HG02973 (cell line): ENCODE measurements around the gene HOXA3.

Source experiments
- ATAC-seq: cut with Tn5 transposase; IDR thresholded peaks from one replicate; pipeline ENCODE4 v1.9.1; 2021; ENCODE audit warnings: moderate library complexity; ENCODE audit not compliant: unreplicated experiment

Gene HOXA3

DNA sequence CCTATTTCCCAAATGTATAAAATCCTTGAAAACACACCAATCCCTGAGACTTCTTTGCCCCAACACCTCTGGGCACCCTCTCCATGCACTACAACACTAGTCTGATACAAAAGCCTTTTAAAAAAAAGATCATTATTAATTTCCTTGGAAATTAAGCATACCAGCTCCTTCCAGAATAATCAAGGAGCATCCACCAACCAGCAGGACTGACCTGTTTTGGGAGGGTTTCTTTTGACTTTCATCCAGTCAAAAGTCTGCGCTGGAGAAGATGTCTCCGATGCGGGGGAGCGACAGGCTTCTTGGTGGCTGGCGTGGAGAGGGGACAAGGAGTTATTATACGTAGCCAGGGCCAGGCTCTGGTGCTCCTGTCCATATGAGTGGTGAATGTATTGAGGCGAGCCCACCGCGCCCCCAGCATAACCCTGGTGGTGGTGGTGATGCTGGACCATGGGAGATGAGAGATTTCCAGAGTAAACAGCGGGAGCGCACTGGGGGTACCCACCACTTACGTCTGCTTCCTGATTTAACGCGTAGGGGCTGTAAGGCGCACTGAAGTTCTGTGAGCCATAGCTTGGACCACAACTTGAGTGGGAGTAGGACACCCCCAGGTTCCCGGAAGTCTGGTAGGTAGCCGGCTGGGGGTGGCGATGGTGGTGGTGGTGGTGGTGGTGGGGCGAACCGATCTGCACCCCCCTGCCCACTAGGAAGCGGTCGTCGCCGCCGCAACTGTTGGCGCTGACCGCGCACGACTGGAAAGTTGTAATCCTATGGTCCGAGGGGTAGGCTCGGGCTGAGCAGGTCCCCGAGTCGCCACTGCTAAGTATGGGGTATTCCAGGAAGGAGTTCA, 57.1 kb downstream of the HOXA3 start:
- ATAC-seq = peak; percentile 9

DNA sequence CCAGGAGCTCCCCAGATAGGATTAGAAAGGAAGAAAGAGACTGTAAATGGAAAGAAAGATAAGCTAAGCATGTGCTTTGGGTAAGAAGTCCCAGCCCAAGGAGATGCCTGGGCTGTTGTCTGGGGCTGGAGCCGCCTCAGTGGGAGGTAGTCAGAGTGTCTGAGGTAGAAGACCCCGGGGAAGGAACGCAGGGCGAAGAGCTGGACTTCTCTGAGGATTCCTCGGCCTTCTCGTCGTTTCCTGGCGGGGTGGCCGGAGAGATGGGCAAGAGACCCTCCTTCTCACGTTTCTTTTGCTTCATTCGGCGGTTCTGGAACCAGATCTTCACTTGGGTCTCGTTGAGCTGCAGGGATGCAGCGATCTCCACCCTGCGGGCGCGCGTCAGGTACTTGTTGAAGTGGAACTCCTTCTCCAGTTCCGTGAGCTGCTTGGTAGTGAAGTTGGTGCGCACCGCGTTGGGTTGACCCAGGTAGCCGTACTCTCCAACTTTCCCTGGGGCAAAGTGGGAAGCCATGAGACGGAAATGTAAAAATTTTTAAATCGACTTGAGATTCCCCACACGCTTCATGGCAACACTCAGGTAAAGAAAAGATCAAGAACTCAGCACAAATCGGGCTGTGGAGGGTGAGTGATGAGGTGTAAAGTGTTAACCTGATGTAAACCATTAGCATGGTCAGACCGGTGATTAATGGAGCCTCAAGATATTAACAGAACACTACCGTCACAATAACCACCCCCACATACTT, 57.9 kb downstream of the HOXA3 start:
- ATAC-seq = no peak

DNA sequence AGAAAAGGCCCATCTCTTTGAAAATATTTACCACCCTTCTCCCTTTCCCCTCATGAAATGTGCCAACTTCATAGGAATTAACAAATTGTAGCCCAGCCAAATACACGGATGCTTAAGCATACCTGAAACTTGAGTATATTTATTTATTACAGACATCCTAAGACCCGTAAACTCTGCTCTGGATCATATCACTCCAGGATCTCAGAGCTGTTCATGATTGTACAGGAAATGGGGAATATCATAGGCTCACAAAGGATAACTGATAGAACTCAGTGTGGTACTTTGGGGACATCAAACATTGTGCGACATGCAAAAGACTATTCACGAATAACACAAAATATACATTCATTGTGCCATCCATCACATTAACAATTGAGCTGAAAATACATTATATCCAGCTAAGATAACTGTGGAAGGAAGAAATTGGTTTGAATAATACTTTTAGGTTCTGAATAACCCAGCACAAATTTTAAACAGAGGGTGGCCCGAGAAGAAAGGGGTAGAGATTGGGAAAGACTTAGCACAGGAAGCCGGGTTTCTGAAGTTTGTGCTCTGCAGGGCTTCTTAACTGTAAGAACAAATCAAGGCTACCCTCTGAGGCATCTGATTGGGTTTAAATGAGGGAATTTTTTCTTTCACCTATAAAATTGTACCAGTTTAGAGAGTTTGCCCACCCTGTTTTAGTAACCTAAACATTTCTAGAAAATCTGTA, 59.0 kb downstream of the HOXA3 start:
- no peak for ATAC-seq

DNA sequence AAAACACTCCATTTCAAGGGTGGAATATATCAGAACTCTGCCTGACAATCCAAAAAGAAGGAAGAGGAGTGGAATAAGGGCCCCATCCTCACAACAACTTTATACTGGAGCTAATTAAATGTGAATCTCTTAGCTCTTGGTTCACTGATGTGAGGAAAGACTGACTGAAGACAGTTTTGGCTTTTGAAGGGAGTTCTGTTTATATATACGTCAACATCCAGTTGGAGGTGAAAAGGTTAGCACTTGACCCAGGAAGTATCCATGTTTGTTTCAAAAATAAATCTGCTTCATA, 59.6 kb downstream of the HOXA3 start:
- ATAC-seq = no peak

DNA sequence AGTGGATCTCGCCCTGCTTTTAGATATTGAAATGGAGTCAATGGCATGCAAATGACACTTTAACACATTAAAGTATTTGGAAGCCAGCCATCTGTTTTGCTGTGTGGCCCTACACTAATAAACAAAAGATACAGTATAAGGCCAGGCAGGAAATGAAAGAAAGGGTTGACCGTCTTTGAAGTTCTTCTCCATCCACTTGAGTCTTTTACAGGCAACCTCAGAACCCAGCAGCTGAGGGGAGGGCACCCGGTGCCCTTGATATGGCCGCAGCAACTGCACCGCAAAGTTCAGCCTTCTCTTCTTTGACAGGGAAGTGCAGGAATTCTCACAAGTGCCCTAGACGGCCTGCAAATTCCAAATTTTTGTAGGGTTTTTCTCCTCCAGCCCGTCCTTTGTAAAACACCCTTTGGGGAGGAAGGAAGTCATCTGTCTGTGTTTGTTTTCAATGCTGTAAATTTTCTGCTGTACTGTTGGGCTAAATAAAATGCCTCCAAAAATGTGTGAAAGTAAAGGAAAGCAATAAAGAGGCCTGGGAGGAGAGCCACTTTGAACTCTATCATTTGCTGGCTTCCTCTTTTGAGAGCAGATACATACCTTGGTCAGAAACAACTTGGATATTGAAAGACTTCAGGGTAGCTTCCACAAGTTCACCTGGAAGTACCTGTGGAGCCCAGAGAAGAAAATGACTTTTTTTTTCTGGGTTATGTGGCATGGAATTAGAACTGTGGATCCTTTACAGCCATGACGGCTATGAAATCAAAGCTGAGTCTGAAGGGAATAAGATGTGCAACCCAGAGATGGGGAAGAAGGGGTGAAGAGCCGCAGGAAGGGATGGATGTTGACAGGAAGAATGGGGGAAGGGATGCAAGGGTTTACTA, 60.2 kb downstream of the HOXA3 start:
- ATAC-seq = no peak

DNA sequence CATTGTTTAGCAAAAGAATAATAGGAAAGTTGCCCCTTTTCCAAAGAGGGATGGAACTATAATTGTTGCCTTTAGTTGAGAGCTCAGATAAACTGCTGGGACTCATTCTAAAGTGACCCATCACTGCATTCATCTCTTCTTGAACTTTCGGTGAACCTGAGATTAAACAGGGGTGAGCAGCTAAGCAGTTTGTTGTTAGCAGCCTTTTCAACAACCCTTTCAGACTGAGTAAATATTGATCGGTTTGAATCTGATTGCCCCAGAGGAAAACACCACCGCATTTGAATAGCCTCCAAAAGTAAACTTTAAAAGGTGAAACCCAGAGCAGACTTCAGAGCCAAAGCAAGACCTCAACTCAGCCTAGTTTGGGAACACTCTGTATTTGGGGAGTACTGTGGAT, 61.3 kb downstream of the HOXA3 start:
- no peak for ATAC-seq

DNA sequence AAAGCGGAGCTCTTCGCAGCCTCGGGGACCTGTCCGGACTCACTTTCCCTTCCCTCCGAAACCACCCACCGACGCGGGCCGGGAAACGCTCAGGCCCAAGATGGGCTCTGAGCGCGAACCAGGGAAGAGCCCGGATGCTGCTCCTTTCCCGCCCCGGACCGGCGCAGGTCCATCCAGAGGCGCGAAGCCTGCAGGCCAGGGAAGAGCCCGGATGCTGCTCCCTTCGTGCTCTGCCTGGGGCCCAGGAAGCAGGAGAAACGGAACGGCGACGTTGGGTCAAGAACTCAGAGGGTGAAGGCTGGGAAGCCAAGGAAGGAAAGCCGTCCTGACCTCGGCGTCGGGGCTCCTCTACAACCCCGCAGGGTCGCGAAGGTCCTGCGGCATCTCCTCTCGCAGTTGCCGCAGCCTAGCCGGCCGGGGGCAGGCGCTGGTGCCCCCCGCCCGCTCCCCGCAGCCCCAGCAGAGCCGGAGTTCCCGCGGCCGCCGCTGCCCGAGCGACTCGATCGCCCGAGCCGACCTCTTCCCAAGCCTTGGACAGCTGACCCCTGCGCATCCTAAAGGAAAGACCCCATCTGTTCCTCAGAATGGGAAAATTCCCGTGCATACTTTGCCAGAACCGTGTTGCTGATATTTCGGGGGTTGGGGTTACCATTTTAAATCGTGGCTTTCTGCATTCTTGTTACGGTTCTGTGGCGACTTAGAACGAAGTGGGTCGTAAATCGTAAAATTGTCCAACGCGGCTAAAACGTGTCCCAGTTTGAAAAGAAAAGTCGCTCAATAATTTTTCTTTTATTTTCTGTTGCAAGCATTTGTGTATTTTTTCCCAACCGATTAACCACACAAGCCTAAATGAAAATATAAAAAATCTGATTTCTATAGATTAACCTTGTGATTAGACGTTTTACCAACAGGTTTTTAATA, 64.1 kb downstream of the HOXA3 start:
- ATAC-seq = no peak

DNA sequence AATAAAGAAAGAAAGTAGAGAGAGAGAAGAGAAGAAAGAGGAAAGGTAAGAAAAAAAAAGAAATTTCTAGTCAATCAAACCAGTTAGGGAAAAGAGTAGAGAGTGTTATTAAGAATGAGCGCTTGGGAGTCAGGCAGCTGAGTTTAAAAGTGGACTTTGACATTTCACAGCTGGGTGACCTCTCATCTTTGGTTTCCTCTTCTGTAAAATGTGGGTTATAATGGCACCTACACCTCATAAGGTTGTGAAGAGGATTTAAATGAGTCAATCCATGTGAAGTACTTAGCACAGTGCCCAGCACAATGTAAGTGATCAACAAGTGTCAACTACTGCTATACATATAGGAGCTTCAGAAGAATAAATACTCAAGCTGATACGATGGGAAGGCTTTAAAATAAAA, 68.7 kb downstream of the HOXA3 start:
- no peak for ATAC-seq

DNA sequence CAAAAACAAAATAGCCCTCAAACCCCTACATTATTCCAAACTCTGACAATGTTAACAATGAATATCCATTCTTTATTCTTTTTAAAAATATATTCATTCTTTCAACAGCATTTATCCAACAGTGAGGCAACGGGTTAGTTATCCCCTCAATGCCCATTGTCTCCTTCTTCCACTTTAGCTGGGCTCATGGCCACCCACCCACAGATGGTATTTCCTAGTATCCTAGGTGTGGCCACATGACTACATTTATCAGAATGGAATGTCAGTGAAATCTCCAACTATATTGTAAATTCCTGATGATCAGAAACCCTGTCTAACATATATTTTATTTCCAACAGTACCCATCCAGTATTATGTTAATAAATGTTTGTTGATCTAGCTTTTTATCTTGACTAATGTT, 70.2 kb downstream of the HOXA3 start:
- no peak for ATAC-seq

DNA sequence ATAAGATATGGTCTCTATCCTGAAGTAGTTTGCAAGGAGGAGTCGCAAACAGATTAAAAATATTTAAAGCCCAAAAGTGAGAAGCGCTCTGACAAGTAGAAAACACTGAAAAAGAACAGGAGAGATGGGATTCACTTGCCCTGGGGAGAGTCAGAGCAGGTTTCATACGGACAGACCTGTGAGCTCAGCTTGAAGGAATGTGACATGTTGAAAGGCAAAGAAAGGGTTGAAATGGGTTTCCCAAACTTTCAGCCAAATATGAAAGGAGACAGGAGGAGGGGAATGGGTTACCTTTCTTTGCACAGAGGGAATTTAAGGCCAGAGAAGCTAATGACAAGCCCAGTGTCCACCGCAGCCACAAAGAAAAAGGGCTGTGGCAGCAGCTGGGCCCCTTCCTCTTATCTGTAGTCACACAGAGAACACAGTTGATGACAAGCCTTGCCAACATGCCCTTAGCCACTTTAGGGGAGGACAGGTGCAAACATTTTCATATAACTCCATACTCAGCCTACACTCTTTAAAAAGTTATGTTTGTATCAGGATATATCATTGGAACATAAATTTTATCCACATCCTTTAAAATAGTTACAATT, 71.4 kb downstream of the HOXA3 start:
- ATAC-seq = no peak

DNA sequence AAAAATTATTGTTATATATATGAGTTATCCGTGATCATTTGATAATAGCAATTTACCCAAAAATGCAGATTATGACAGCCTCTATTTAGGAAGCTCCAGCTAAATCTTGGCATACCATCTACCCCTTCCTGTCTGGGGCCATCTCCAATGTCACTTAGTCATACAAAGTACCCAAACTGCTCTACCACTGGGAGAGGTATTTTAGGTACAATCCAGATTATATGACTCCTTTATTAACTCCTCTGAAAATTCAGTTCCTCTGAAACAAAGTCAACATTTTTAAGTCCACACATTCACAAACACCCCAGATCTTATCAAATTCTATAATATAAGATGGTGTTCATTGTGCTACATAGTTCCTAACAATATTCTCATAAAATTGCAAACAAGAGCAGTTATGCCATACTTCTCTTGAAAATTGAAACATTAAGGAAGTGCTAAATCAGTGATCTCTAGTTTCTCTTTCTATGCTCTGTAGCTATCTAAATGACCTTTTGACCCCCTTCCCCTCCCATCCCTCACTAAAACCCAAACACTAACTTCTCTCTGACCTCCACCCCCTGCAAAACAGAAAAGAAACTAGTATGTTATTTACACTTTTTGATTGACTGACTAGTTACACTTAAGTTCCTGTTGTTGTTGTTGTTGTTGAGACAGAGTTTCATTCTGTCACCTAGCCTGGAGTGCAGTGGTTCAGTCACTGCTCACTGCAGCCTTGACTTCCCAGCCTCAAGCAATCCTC, 73.0 kb downstream of the HOXA3 start:
- no peak for ATAC-seq

DNA sequence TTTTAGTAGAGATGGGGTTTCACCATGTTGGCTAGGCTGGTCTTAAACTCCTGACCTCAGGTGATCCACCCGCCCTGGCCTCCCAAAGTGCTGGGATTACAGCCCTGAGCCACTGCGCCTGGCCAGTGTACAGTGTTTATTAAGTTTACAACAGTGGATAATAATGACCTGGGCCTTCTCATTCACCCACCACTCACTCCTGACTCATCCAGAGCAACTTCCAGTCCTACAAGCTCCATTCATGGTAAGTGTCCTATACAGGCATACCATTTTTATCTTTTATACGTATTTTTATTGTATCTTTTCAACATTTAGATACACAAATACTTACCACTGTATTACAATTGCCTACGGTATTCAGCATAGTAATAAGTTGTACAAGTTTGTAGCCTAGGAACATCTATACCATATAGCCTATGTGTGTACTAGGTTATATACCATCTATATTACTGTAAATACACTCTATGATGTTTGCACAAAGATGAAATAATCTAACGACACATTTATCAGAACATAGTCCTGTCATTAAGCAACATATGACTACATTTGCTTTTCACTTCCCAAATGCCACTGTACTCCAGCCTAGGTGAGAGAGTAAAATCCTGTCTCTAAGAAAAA, 73.7 kb downstream of the HOXA3 start:
- ATAC-seq = no peak

DNA sequence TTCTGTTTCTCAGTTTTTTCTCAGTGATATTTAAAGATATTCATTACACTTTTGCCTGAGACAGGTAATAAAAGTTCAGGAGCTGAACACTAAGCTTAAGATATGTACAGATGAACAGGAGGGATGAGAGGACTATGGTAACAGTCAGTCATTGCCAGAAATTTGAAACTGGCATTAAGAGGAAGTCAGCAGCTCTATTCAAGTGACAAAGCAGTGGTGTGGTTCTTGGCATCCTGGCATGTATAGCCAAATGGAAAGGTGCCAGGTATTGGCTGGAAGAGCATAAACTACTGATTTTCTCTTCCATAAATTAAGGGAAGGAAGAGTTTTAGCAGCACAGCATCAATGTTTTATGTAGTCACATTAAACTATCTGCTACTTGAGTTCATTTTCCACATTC, 79.3 kb downstream of the HOXA3 start:
- no peak for ATAC-seq

DNA sequence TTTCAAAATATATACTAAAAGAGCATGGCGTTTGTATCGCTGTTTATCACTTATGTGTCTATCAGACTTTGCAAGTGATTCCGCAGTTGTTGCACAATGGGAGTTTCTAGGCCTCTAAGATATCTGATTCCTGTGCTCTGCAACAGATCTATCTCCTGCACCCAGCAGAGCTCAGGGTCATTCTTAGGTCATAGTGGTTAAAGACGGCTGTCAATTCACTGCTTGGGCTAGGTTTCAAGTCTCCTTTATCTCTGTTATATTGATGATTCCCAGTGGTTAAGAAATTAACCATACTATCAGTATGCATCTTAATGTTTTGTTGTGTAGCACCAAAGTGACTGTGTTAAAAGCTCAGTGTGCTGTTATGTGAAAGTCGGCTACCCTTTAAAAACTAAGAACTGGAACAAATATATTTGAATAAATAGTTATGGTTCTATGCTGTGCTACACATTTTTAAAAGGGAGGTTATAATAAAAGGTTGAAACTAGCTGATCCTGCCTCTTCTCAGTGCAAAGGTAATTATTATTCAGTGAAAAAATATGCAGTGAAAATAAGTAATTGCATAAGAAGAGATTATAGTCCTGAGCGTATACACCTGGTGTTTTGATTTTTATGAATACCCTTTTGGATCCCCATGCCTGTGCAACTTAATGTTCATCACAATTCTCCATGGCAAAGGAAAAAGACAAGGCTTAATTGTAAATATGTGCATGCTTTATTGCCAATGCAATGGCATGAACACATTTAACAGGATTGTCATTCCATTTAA, 80.6 kb downstream of the HOXA3 start:
- ATAC-seq = no peak

DNA sequence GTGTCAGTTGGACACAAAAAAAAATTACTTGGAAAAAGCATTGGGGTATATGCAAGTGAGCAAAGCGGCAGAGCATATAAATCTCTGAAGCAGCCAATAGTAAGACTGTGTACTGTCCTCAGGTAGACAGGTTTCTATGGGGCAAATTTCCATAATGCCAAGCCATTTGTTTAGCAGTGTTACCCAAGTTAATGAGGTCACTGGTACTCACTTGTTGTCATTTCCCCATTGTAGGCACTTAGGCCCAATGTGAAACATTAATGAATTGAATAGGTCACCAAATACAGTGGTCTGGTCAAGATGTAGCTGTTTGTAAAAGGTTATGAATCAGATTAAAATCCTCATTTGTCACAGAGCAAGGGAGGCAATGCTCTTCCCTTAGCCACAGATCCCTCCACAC, 84.1 kb downstream of the HOXA3 start:
- ATAC-seq = no peak

DNA sequence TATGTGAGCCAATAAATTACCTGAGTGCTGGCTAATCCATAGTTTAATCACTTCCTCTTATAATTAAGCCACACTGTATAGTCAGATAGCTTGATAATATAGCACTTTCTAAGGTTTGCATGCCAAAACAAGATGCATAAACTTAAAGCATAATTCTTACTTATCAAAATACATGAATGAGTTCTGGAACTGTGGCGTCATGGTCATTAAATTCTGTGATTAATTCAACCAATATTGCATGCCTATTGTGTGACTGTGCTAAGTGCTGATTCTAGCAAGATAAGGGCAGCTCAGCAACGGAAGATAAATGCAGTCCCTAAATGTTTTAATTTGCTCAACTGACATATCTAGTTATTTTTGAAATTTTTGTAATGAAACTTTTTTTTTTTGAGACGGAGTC, 86.2 kb downstream of the HOXA3 start:
- no peak for ATAC-seq

DNA sequence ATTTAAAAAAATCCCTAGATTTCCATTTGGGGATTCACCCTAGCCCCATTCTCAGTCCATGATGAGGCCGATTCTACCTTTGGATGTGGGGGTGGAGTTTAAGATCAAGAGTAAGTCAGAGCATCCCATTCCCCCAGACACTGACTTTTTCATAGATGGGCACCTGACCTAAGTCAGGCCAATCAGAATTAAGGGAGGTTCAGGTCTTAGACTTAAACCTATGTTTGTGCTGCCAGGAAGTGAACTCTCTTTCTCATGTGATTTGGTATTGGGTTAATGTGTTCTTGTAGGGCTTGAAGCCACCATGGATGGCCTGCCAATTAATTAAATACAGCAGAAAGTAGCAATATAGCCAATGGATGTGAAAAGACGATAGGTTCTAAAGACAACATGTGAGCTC, 86.7 kb downstream of the HOXA3 start:
- ATAC-seq = no peak

DNA sequence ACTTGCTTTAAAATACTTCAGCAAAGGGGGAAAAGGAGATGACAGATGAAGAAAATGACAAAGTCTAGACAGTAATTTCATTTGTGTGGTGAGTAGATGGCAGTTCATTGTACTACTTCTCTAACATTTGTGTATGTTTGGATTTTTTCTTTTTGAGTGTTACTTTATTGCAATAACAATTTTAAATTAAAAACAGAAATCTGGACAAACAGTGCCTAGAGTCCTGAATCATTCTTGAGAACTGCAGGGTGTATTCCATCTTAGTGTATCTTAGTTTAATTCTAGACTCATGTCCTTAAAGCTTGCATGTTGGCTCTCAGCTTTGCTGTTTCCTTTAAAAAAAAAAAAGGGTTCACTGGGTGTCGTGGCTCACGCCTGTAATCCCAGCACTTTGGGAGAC, 87.7 kb downstream of the HOXA3 start:
- ATAC-seq = no peak
